Lower lobe of right lung (tissue), 2 donors: ENCODE results near the gene PRKN. TPM values are rescaled to one million over a fixed set of nuclear protein-coding genes. Genes with fewer than 3 reads are reported as not detected.

Experiments
- ATAC-seq, 2 donors: fragments of 200-7000 bp; cut with Tn5 transposase; one replicate each; pipeline ENCODE4 v1.9.1; 2020 to 2022; ENCODE audit warnings: mild to moderate bottlenecking in 2 of 2, moderate library complexity in 2 of 2
- DNase-seq: peaks from one replicate; pipeline ENCODE4 v3.0.0-alpha.2; 2020
- H3K27ac ChIP-seq: fragments of 200-600 bp; one replicate; pipeline ENCODE4 v1.8.0; 2022
- H3K27me3 ChIP-seq: fragments of 200-600 bp; one replicate; pipeline ENCODE4 v1.8.0; 2022; ENCODE audit warnings: low read depth
- H3K36me3 ChIP-seq: fragments of 200-600 bp; one replicate; pipeline ENCODE4 v1.8.0; 2022; ENCODE audit warnings: mild to moderate bottlenecking
- H3K4me1 ChIP-seq: fragments of 200-600 bp; one replicate; pipeline ENCODE4 v1.8.0; 2022
- H3K4me3 ChIP-seq: fragments of 200-600 bp; one replicate; pipeline ENCODE4 v1.8.0; 2022; ENCODE audit warnings: mild to moderate bottlenecking
- H3K9me3 ChIP-seq: fragments of 200-600 bp; one replicate; pipeline ENCODE4 v1.8.0; 2022
- intact Hi-C: fragments of 100-400 bp; cut with DNase I; formaldehyde crosslinking; loops from one replicate; pipeline ENCODE4 v1.11.0; 2022
- total RNA-seq: library from RNA; stranded (reverse); fragmentation: NEBNext Ultra II Directional; extraction: Animal tissue kit (Norgen Biotek cat#: 25700); gene quantifications from one replicate; pipeline ENCODE4 v1.2.1, GENCODE V29; 2021
- TF ChIP-seq, protein P1 (sequence below): fragments of 200-600 bp; IDR thresholded peaks from one replicate; pipeline ENCODE4 v1.8.0; 2022; ENCODE audit warnings: antibody characterized with exemption, mild to moderate bottlenecking
- donor health status: DM: no; HTN: yes; CAD: no; lungs with severe emphysema.

Gene PRKN
- total RNA-seq, 1 donor from 2014 or later = 6.1 TPM

- Histone ChIP-seq H3K4me1 (no peaks in the 10 kb centered on the region), H3K36me3 (no peaks in the 10 kb centered on the region), H3K4me3 (no peak overlapping the region), H3K27me3 (no peaks in the 10 kb centered on the region), H3K9me3 (no peaks in the 10 kb centered on the region), H3K27ac (no peak overlapping the region)
- ATAC-seq (no peak), DNase-seq (no peak)
- intact Hi-C loops = no loop called here
- TF ChIP-seq, protein P1, sequence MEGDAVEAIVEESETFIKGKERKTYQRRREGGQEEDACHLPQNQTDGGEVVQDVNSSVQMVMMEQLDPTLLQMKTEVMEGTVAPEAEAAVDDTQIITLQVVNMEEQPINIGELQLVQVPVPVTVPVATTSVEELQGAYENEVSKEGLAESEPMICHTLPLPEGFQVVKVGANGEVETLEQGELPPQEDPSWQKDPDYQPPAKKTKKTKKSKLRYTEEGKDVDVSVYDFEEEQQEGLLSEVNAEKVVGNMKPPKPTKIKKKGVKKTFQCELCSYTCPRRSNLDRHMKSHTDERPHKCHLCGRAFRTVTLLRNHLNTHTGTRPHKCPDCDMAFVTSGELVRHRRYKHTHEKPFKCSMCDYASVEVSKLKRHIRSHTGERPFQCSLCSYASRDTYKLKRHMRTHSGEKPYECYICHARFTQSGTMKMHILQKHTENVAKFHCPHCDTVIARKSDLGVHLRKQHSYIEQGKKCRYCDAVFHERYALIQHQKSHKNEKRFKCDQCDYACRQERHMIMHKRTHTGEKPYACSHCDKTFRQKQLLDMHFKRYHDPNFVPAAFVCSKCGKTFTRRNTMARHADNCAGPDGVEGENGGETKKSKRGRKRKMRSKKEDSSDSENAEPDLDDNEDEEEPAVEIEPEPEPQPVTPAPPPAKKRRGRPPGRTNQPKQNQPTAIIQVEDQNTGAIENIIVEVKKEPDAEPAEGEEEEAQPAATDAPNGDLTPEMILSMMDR = no peak
These were observed 1183.8 kb downstream of the PRKN start for GRCh38 chr6:161543684-161544309.

DNA sequence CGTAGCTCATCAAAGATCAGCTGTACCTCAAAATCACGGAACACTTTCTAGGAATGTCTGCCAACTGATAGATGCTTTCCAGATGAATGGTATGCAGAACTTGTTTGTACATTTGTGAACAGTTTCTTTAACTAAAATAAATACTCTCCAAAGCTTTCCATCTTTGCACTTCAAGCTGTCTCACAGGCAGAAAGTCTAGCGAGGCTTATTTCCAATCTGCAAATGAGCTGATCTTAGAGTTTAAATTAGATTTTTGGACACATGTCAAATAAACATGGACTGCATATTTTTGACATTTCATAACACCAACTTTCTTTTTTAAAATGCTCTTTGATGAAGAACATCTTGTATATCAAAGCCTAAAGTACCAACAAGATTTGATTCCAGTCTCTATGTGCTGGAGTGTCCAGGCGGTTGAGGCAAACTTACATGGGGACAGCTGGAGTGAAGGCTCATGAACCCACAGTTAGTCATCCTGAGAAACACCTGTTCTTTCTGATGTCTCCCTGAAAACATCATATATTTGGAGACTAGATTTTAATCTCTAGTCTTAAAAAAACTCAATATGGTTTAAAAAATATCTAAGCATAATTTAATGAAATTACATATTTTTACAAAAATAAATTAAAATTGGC lies 1185.1 kb downstream of the PRKN start:
- ATAC-seq = no peak
- TF ChIP-seq, protein P1 = no peak
- H3K4me3 ChIP-seq = no peak overlapping the region
- no peaks in the 10 kb centered on the region for H3K36me3 ChIP-seq
- no peaks in the 10 kb centered on the region for H3K27me3 ChIP-seq
- no peaks in the 10 kb centered on the region for H3K9me3 ChIP-seq
- H3K4me1 ChIP-seq = no peaks in the 10 kb centered on the region
- intact Hi-C loops = no loop called here
- H3K27ac ChIP-seq = no peak overlapping the region
- DNase-seq = no peak

GRCh38 chr6:161540532-161540931 lies 1187.0 kb downstream of the PRKN start:
- no peak for DNase-seq
- Histone ChIP-seq H3K4me1 (no peaks in the 10 kb centered on the region), H3K27ac (no peak overlapping the region), H3K9me3 (no peaks in the 10 kb centered on the region), H3K36me3 (no peaks in the 10 kb centered on the region), H3K4me3 (no peak overlapping the region), H3K27me3 (no peaks in the 10 kb centered on the region)
- TF ChIP-seq, protein P1 = no peak
- intact Hi-C loops = no loop called here
- ATAC-seq = no peak

DNA sequence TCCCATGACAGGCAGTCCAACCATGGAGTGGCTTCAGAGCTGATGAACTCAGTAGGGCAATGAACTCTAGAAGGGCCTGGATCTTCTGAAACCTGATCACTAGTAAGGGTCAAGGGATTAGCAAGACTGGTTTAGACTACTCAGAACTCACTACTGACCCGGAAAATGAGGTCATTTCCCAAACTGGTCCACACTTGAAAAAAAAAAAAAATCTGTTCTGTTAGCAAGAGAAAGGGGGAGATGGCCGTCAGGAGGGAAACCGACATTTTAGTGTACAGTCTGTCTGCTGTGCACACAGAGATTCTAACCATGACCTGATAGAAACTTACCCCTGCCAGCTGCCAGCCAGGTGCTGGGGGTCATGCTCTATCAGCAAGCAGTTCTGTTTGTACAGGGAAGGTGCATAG lies 1191.3 kb downstream of the PRKN start:
- no peaks in the 10 kb centered on the region for H3K9me3 ChIP-seq
- no peak for DNase-seq
- intact Hi-C loops = no loop called here
- H3K4me3 ChIP-seq = no peak overlapping the region
- no peak overlapping the region for H3K27ac ChIP-seq
- no peaks in the 10 kb centered on the region for H3K27me3 ChIP-seq
- H3K4me1 ChIP-seq = no peaks in the 10 kb centered on the region
- no peak for ATAC-seq
- TF ChIP-seq, protein P1 = no peak
- H3K36me3 ChIP-seq = no peaks in the 10 kb centered on the region

GRCh38 chr6:161534264-161534873 lies 1193.2 kb downstream of the PRKN start:
- H3K4me3 ChIP-seq = no peak overlapping the region
- H3K36me3 ChIP-seq = no peaks in the 10 kb centered on the region
- DNase-seq = no peak

More at GRCh38 chr6:161534264-161534873, 1193.2 kb downstream of the PRKN start:
- intact Hi-C loops = no loop called here
- Histone ChIP-seq H3K27me3 (no peaks in the 10 kb centered on the region), H3K9me3 (no peaks in the 10 kb centered on the region), H3K27ac (no peak overlapping the region), H3K4me1 (no peaks in the 10 kb centered on the region)
- ATAC-seq = no peak
- TF ChIP-seq, protein P1 = no peak
